ENCODE data around the gene ZGPAT.

Gene ZGPAT

GRCh38 chr20:63678667-63679465 is 29.0 kb upstream of the ZGPAT start:
- Histone ChIP-seq H3K4me3 (ENCODE audit: low read length in 2 of 2) (no peak overlapping the region), H3K4ac (ENCODE audit: low read length) (no peak overlapping the region), H4K91ac (ENCODE audit: low read depth, low read length, poor library complexity) (no peak overlapping the region), H3K18ac (ENCODE audit: low read length) (no peak overlapping the region), H3K9ac (ENCODE audit: low read depth, low read length, poor library complexity) (no peak overlapping the region), H3K36me3 (replicated peaks in 1 of 2; ENCODE audit: control insufficient read depth in 2 of 2, insufficient read depth in 2 of 2, low read length in 2 of 2) (peaks cover 6 to 72% of the 10 kb centered on the region in 2 donors), H2AFZ (ENCODE audit: low read length) (no peak overlapping the region), H2AK5ac (ENCODE audit: low read depth, low read length) (no peak overlapping the region), H3K14ac (ENCODE audit: low read length) (no peak overlapping the region), H3K4me2 (ENCODE audit: insufficient read depth, low read length, poor library complexity, severe bottlenecking) (no peak overlapping the region), H3K27ac (replicated peaks; ENCODE audit: low read length) (no peak overlapping the region), H2BK120ac (ENCODE audit: low read depth, low read length) (no peak overlapping the region), H3K9me3 (replicated peaks in 1 of 2; ENCODE audit: control insufficient read depth in 2 of 2, insufficient read depth in 1 of 2, low read depth in 1 of 2, low read length in 2 of 2) (peaks cover 0 to 3% of the 10 kb centered on the region in 2 donors), H3K79me1 (ENCODE audit: low read depth, low read length) (peaks cover 2% of the 10 kb centered on the region), H4K8ac (ENCODE audit: low read depth, low read length) (no peak overlapping the region), H3K4me1 (ENCODE audit: control insufficient read depth in 2 of 2, insufficient read depth in 1 of 2, low read depth in 1 of 2, low read length in 2 of 2) (peaks cover 0 to 2% of the 10 kb centered on the region in 2 donors), H2BK5ac (ENCODE audit: low read length) (no peak overlapping the region), H3K27me3 (ENCODE audit: control insufficient read depth in 3 of 3, insufficient read depth in 3 of 3, low read depth in 1 of 3, low read length in 3 of 3) (no peaks in the 10 kb centered on the region), H2BK15ac (ENCODE audit: low read length) (no peak overlapping the region), H2BK12ac (ENCODE audit: low read length) (no peak overlapping the region), H3K23ac (ENCODE audit: low read depth, low read length, poor library complexity) (peak overlapping the region; percentile 65)
- DNase-seq (ENCODE audit: low spot score): no peak
- WGBS, 2 donors (ENCODE audit: extremely low coverage in 2 of 2, insufficient read length in 2 of 2, insufficient replicate concordance in 1 of 2): no CpG with 5 or more reads among the region's 38 CpGs

- peak overlapping the region in 1 of 2 donors; percentile 34 for H3K4me3 ChIP-seq (ENCODE audit: low read length in 2 of 2)
- no peak overlapping the region for H4K91ac ChIP-seq (ENCODE audit: low read depth, low read length, poor library complexity)
- no peak overlapping the region for H2BK120ac ChIP-seq (ENCODE audit: low read depth, low read length)
- peak overlapping the region; percentile 52 for H3K23ac ChIP-seq (ENCODE audit: low read depth, low read length, poor library complexity)
- no peak overlapping the region for H2BK12ac ChIP-seq (ENCODE audit: low read length)
- H2BK15ac ChIP-seq (ENCODE audit: low read length): no peak overlapping the region
- no peak overlapping the region for H3K9ac ChIP-seq (ENCODE audit: low read depth, low read length, poor library complexity)
- DNase-seq (ENCODE audit: low spot score): no peak
- no peak overlapping the region for H3K18ac ChIP-seq (ENCODE audit: low read length)
- H3K27ac ChIP-seq (replicated peaks; ENCODE audit: low read length): no peak overlapping the region
- no CpG with 5 or more reads among the region's 19 CpGs for WGBS, 2 donors (ENCODE audit: extremely low coverage in 2 of 2, insufficient read length in 2 of 2, insufficient replicate concordance in 1 of 2)
- peaks cover 4 to 64% of the 10 kb centered on the region in 2 donors for H3K36me3 ChIP-seq (replicated peaks in 1 of 2; ENCODE audit: control insufficient read depth in 2 of 2, insufficient read depth in 2 of 2, low read length in 2 of 2)
- peaks cover 0 to 2% of the 10 kb centered on the region in 2 donors for H3K4me1 ChIP-seq (ENCODE audit: control insufficient read depth in 2 of 2, insufficient read depth in 1 of 2, low read depth in 1 of 2, low read length in 2 of 2)
- H3K79me1 ChIP-seq (ENCODE audit: low read depth, low read length): peaks cover 4% of the 10 kb centered on the region
- no peak overlapping the region for H2AK5ac ChIP-seq (ENCODE audit: low read depth, low read length)
- H3K4me2 ChIP-seq (ENCODE audit: insufficient read depth, low read length, poor library complexity, severe bottlenecking): no peak overlapping the region
- no peak overlapping the region for H3K4ac ChIP-seq (ENCODE audit: low read length)
- H3K9me3 ChIP-seq (replicated peaks in 1 of 2; ENCODE audit: control insufficient read depth in 2 of 2, insufficient read depth in 1 of 2, low read depth in 1 of 2, low read length in 2 of 2): peaks cover 0 to 3% of the 10 kb centered on the region in 2 donors
- H3K14ac ChIP-seq (ENCODE audit: low read length): peak overlapping the region; percentile 38
- no peak overlapping the region for H2AFZ ChIP-seq (ENCODE audit: low read length)
- no peak overlapping the region for H4K8ac ChIP-seq (ENCODE audit: low read depth, low read length)
- no peak overlapping the region for H2BK5ac ChIP-seq (ENCODE audit: low read length)
- no peaks in the 10 kb centered on the region for H3K27me3 ChIP-seq (ENCODE audit: control insufficient read depth in 3 of 3, insufficient read depth in 3 of 3, low read depth in 1 of 3, low read length in 3 of 3)
These were observed 28.0 kb upstream of the ZGPAT start for GRCh38 chr20:63679799-63680305.

- Histone ChIP-seq H3K23ac (ENCODE audit: low read depth, low read length, poor library complexity) (no peak overlapping the region), H3K9me3 (replicated peaks in 1 of 2; ENCODE audit: control insufficient read depth in 2 of 2, insufficient read depth in 1 of 2, low read depth in 1 of 2, low read length in 2 of 2) (peaks cover 0 to 3% of the 10 kb centered on the region in 2 donors), H3K4me3 (ENCODE audit: low read length in 2 of 2) (no peak overlapping the region), H2AK5ac (ENCODE audit: low read depth, low read length) (no peak overlapping the region), H3K9ac (ENCODE audit: low read depth, low read length, poor library complexity) (no peak overlapping the region), H3K14ac (ENCODE audit: low read length) (no peak overlapping the region), H3K4me1 (ENCODE audit: control insufficient read depth in 2 of 2, insufficient read depth in 1 of 2, low read depth in 1 of 2, low read length in 2 of 2) (peaks cover 0 to 2% of the 10 kb centered on the region in 2 donors), H2BK15ac (ENCODE audit: low read length) (no peak overlapping the region), H3K36me3 (replicated peaks in 1 of 2; ENCODE audit: control insufficient read depth in 2 of 2, insufficient read depth in 2 of 2, low read length in 2 of 2) (peaks cover 4 to 59% of the 10 kb centered on the region in 2 donors), H3K27me3 (ENCODE audit: control insufficient read depth in 3 of 3, insufficient read depth in 3 of 3, low read depth in 1 of 3, low read length in 3 of 3) (no peaks in the 10 kb centered on the region), H2BK5ac (ENCODE audit: low read length) (no peak overlapping the region), H2BK120ac (ENCODE audit: low read depth, low read length) (no peak overlapping the region), H3K79me1 (ENCODE audit: low read depth, low read length) (peaks cover 4% of the 10 kb centered on the region), H2AFZ (ENCODE audit: low read length) (no peak overlapping the region), H4K91ac (ENCODE audit: low read depth, low read length, poor library complexity) (no peak overlapping the region), H3K18ac (ENCODE audit: low read length) (no peak overlapping the region), H3K4ac (ENCODE audit: low read length) (no peak overlapping the region), H3K4me2 (ENCODE audit: insufficient read depth, low read length, poor library complexity, severe bottlenecking) (no peak overlapping the region), H3K27ac (replicated peaks; ENCODE audit: low read length) (no peak overlapping the region), H2BK12ac (ENCODE audit: low read length) (peak overlapping the region; percentile 10), H4K8ac (ENCODE audit: low read depth, low read length) (no peak overlapping the region)
- no peak for DNase-seq (ENCODE audit: low spot score)
- no CpG with 5 or more reads among the region's 13 CpGs for WGBS, 2 donors (ENCODE audit: extremely low coverage in 2 of 2, insufficient read length in 2 of 2, insufficient replicate concordance in 1 of 2)
These were observed 27.4 kb upstream of the ZGPAT start for GRCh38 chr20:63680427-63680826.

- Histone ChIP-seq H2BK120ac (ENCODE audit: low read depth, low read length) (no peak overlapping the region), H3K14ac (ENCODE audit: low read length) (peak overlapping the region; percentile 21), H3K27ac (replicated peaks; ENCODE audit: low read length) (peak overlapping the region; percentile 14), H2AK5ac (ENCODE audit: low read depth, low read length) (no peak overlapping the region), H2BK12ac (ENCODE audit: low read length) (peak overlapping the region; percentile 10), H3K18ac (ENCODE audit: low read length) (no peak overlapping the region), H2BK5ac (ENCODE audit: low read length) (peak overlapping the region; percentile 83), H2BK15ac (ENCODE audit: low read length) (no peak overlapping the region), H3K79me1 (ENCODE audit: low read depth, low read length) (peaks cover 4% of the 10 kb centered on the region), H3K4me1 (ENCODE audit: control insufficient read depth in 2 of 2, insufficient read depth in 1 of 2, low read depth in 1 of 2, low read length in 2 of 2) (peaks cover 2 to 4% of the 10 kb centered on the region in 2 donors), H3K4ac (ENCODE audit: low read length) (no peak overlapping the region), H4K91ac (ENCODE audit: low read depth, low read length, poor library complexity) (no peak overlapping the region), H3K9me3 (replicated peaks in 1 of 2; ENCODE audit: control insufficient read depth in 2 of 2, insufficient read depth in 1 of 2, low read depth in 1 of 2, low read length in 2 of 2) (peaks cover 0 to 3% of the 10 kb centered on the region in 2 donors), H2AFZ (ENCODE audit: low read length) (no peak overlapping the region), H3K4me2 (ENCODE audit: insufficient read depth, low read length, poor library complexity, severe bottlenecking) (no peak overlapping the region), H3K23ac (ENCODE audit: low read depth, low read length, poor library complexity) (peak overlapping the region; percentile 55), H3K4me3 (ENCODE audit: low read length in 2 of 2) (no peak overlapping the region), H3K27me3 (ENCODE audit: control insufficient read depth in 3 of 3, insufficient read depth in 3 of 3, low read depth in 1 of 3, low read length in 3 of 3) (no peaks in the 10 kb centered on the region), H4K8ac (ENCODE audit: low read depth, low read length) (no peak overlapping the region), H3K36me3 (replicated peaks in 1 of 2; ENCODE audit: control insufficient read depth in 2 of 2, insufficient read depth in 2 of 2, low read length in 2 of 2) (peaks cover 4 to 53% of the 10 kb centered on the region in 2 donors), H3K9ac (ENCODE audit: low read depth, low read length, poor library complexity) (peak overlapping the region; percentile 21)
- no peak for DNase-seq (ENCODE audit: low spot score)
- no CpG with 5 or more reads among the region's 23 CpGs for WGBS, 2 donors (ENCODE audit: extremely low coverage in 2 of 2, insufficient read length in 2 of 2, insufficient replicate concordance in 1 of 2)
These were observed 26.8 kb upstream of the ZGPAT start for GRCh38 chr20:63680857-63681608.

All from neuronal stem cell (in vitro differentiated cells).